HUES6 (cell line): ENCODE measurements around the gene NTM.

ENCODE experiments used
- H3K27ac ChIP-seq: 2 replicates; pipeline ENCODE4 v1.7.0; 2013; ENCODE audit warnings: low read depth, mild to moderate bottlenecking, low read length, inconsistent platforms
- H3K27me3 ChIP-seq: 2 replicates; pipeline ENCODE4 v1.6.1; 2013; ENCODE audit warnings: low read length; ENCODE audit not compliant: control insufficient read depth, insufficient read depth
- H3K36me3 ChIP-seq: 2 replicates; pipeline ENCODE4 v1.6.1; 2013; ENCODE audit warnings: low read length; ENCODE audit not compliant: control insufficient read depth, insufficient read depth
- H3K4me1 ChIP-seq: 2 replicates; pipeline ENCODE4 v1.6.1; 2013; ENCODE audit warnings: low read length; ENCODE audit not compliant: control insufficient read depth, insufficient read depth
- H3K4me3 ChIP-seq: 2 replicates; pipeline ENCODE4 v1.5.1; 2013; ENCODE audit warnings: low read depth, low read length
- H3K9ac ChIP-seq: one replicate; pipeline ENCODE4 v1.6.1; 2013; ENCODE audit warnings: mild to moderate bottlenecking, low read length
- H3K9me3 ChIP-seq: 2 replicates; pipeline ENCODE4 v1.6.1; 2013; ENCODE audit warnings: low read depth, low read length; ENCODE audit not compliant: control insufficient read depth, insufficient read depth

The NTM gene

GRCh38 chr11:131916638-131917037 is 546.2 kb downstream of the NTM start:
- Histone ChIP-seq H3K27ac (no peak overlapping the region), H3K36me3 (no peaks in the 10 kb centered on the region), H3K9ac (no peak overlapping the region), H3K9me3 (no peaks in the 10 kb centered on the region), H3K27me3 (peaks cover 13% of the 10 kb centered on the region), H3K4me3 (no peak overlapping the region), H3K4me1 (peaks cover 10% of the 10 kb centered on the region)

DNA sequence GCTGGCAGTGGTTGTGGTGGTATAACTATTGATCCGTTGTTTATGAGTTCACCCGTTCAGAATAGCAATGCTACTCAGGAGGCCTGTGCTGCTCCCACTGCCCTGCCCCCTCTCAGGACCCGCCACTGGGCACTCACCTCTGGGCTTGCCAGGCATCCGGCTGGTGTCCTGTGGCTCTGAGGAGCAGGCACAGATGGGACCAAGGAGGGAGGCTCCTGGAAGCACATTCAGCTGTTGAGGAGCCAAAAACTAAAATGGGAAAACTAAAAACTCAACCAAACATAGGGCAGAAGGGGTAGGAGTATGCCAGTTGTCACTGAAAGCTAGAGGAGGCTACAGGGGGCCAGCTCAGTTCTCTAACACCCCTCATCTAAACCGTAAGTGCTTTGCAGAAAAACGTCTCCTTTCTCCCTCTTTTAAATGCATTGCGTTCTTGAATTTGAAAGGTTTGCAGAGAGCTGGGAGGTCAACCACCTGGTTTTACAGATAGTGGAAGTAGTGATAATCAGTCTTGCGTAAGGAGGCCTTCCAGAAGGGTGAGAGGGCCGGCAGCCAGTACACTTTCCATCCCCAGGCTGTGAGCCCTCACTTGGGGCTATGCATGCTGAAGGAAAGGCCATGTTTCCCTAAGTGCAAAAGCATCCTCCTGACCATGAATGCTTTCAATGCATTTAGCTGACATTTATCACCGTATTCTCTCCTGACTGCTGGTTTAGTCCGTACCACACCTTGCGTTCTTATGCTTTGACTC is 547.4 kb downstream of the NTM start:
- H3K4me3 ChIP-seq = no peak overlapping the region
- no peaks in the 10 kb centered on the region for H3K9me3 ChIP-seq
- H3K36me3 ChIP-seq = no peaks in the 10 kb centered on the region
- 0 out of 2 replicates have a peak, but pooled peaks cover 1% of the 10 kb centered on the region for H3K27me3 ChIP-seq
- H3K9ac ChIP-seq = no peak overlapping the region
- peaks cover 10% of the 10 kb centered on the region for H3K4me1 ChIP-seq
- no peak overlapping the region for H3K27ac ChIP-seq

GRCh38 chr11:131918663-131919062 is 548.2 kb downstream of the NTM start:
- H3K36me3 ChIP-seq = no peaks in the 10 kb centered on the region

GRCh38 chr11:131922220-131922619 is 551.8 kb downstream of the NTM start:
- Histone ChIP-seq H3K9ac (no peak overlapping the region), H3K27ac (no peak overlapping the region), H3K36me3 (no peaks in the 10 kb centered on the region), H3K4me1 (peaks cover 10% of the 10 kb centered on the region), H3K4me3 (no peak overlapping the region), H3K27me3 (no peaks in the 10 kb centered on the region), H3K9me3 (no peaks in the 10 kb centered on the region)

More at GRCh38 chr11:131918663-131919062, 548.2 kb downstream of the NTM start:
- Histone ChIP-seq H3K4me1 (peaks cover 10% of the 10 kb centered on the region), H3K27me3 (no peaks in the 10 kb centered on the region), H3K4me3 (no peak overlapping the region), H3K9ac (no peak overlapping the region), H3K9me3 (no peaks in the 10 kb centered on the region), H3K27ac (no peak overlapping the region)

DNA sequence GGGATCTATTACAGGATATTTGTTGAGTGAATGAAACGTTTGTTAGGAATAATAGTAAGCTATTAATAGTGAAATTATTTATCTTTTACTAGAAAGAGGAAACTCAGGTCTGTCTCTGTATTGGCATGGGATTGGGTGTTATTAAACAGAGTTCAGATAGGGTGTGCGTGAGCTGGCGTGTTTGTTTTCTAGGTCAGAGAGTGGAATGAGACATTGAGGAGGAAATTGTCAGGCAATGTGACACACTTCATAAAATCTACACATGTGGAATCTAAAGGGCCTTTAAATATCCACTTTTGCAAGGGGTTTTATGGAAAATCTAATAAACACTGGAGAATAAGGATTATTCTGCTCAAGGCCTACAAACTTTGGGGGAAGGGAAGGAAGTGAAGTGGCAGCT is 552.9 kb downstream of the NTM start:
- Histone ChIP-seq H3K36me3 (no peaks in the 10 kb centered on the region), H3K9me3 (no peaks in the 10 kb centered on the region), H3K4me3 (no peak overlapping the region), H3K4me1 (no peaks in the 10 kb centered on the region; the same call in 1 of the 2 replicates), H3K27ac (no peak overlapping the region), H3K27me3 (no peaks in the 10 kb centered on the region), H3K9ac (no peak overlapping the region)

DNA sequence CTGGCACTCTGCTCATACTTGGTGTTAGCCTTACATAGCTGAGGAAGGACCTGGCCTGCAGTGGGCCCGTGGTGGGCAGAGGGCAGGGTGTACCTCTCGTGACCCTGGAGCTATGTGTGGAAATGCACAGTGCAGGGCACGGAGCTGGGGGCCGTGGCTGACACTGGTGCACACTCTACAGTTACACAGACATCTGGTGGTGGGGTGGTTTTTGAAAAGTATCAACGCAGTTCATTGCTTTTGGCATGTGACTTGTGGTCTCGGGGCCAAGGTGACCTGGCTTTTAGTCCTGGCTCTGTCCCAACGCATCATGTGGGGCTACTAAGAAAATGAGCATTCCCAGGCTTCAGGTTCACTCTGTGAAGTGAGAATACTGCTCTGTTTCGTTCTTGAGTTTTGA is 553.6 kb downstream of the NTM start:
- Histone ChIP-seq H3K9ac (no peak overlapping the region), H3K36me3 (no peaks in the 10 kb centered on the region), H3K27me3 (no peaks in the 10 kb centered on the region), H3K9me3 (no peaks in the 10 kb centered on the region), H3K27ac (no peak overlapping the region), H3K4me1 (no peaks in the 10 kb centered on the region), H3K4me3 (no peak overlapping the region)

- Histone ChIP-seq H3K9ac (no peak overlapping the region), H3K36me3 (no peaks in the 10 kb centered on the region), H3K9me3 (no peaks in the 10 kb centered on the region), H3K4me1 (no peaks in the 10 kb centered on the region), H3K27me3 (no peaks in the 10 kb centered on the region), H3K4me3 (no peak overlapping the region), H3K27ac (no peak overlapping the region)
Observed at GRCh38 chr11:131924457-131925201, 554.2 kb downstream of the NTM start.

- H3K9me3 ChIP-seq = no peaks in the 10 kb centered on the region
- H3K4me1 ChIP-seq = no peaks in the 10 kb centered on the region
- H3K36me3 ChIP-seq = no peaks in the 10 kb centered on the region
- H3K4me3 ChIP-seq = no peak overlapping the region
- H3K9ac ChIP-seq = no peak overlapping the region
- H3K27me3 ChIP-seq = no peaks in the 10 kb centered on the region
- H3K27ac ChIP-seq = no peak overlapping the region
Observed at GRCh38 chr11:131925829-131926228, 555.4 kb downstream of the NTM start.

DNA sequence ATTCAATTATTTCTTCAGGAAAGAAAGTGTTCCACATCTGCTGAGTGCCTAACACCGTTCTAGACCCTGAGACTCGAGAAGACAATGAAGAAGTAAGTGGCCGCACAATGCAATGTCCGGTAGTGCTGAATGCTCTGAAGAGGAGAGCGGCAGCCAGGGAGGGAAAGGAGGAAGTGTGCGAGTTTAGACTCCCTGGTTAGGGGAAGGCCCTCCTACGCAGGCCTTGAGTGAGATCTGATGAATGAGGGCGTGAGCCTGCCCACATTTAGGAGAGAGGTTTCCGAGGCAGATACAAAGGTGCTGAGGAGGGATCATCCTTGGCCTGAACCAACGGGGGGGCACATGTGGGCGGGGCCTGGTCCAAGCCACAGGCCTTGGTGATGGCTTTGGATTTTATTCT is 558.6 kb downstream of the NTM start:
- H3K9ac ChIP-seq = no peak overlapping the region
- no peaks in the 10 kb centered on the region for H3K27me3 ChIP-seq
- no peak overlapping the region for H3K27ac ChIP-seq
- H3K4me1 ChIP-seq = no peaks in the 10 kb centered on the region
- H3K36me3 ChIP-seq = no peaks in the 10 kb centered on the region
- H3K9me3 ChIP-seq = no peaks in the 10 kb centered on the region
- H3K4me3 ChIP-seq = no peak overlapping the region

DNA sequence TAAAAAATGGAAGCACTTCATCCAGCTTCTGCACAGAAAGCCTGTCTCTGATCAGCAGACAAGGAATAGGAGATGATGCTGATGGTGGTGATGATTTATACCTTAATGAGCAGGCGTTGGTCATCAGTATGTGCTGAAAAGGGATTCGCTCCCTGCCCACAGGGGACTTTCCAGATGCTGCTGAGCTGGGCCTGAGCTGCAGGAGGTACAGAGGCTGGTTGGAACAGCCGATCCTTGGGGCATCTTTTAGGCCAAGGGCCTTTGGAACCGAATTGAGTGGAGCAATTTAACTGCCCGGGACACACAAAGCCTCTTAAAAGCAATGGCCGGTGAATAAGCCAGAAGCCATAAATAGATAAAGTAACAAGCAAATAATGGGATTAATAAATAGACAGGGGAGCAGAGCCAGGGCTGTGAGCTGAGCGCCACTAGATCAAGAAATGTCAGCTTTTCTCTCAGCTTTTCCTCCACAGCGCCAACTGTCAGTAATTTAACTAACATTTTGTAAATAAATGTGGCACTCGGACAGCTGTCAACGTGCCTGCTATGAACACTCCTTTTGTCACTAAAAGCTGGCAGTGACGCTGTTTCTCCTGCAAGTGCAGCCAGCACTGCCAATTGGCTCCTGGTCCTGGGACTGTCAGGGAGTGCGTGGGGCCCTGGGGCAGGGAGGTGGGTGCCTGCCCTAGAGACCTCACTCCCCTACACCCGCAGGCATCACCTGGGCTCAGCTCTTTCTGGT is 562.3 kb downstream of the NTM start:
- Histone ChIP-seq H3K4me1 (no peaks in the 10 kb centered on the region), H3K4me3 (no peak overlapping the region), H3K27me3 (no peaks in the 10 kb centered on the region), H3K27ac (no peak overlapping the region), H3K9me3 (no peaks in the 10 kb centered on the region), H3K36me3 (no peaks in the 10 kb centered on the region), H3K9ac (no peak overlapping the region)

DNA sequence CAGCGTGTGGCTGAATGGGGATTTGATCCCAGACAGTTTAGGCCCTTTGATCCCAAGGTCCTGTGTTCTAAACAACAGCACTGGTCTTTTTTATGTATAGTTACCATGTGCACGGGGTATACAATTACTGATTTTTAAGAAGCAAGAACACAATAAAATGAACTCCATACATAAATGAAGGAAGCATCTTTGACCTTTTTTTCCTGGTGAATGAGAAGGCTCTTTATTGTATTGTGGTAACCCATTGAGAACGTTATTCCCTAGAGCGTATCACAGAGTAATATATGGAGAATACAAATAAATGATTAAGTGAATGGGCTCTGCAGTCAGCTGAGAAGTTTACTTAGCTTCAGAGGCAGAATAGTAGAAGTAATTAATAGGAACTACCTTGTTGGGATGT is 563.6 kb downstream of the NTM start:
- Histone ChIP-seq H3K27ac (no peak overlapping the region), H3K9me3 (no peaks in the 10 kb centered on the region), H3K27me3 (no peaks in the 10 kb centered on the region)

More for the DNA sequence above, 563.6 kb downstream of the NTM start:
- no peaks in the 10 kb centered on the region for H3K36me3 ChIP-seq
- no peak overlapping the region for H3K4me3 ChIP-seq
- H3K4me1 ChIP-seq = peaks cover 4% of the 10 kb centered on the region; the same call in 1 of the 2 replicates
- no peak overlapping the region for H3K9ac ChIP-seq
